ENCODE measurements around the gene GREB1L.
A peak's percentile ranks its signal among the peaks of the same experiment; 100 is the strongest.
"Not testable (repeated sequence)": the region's sequence is repeated elsewhere in the genome, so short reads cannot be mapped to it uniquely, and the experiment has no call there.

GREB1L gene

GRCh38 chr18:21309248-21309647 lies 67.2 kb downstream of the GREB1L start:
- H3K4me3 ChIP-seq (replicated peaks in 1 of 2; ENCODE audit: low read depth in 2 of 2, low read length in 2 of 2), result no peak overlapping the region
- TF ChIP-seq CTCF (IDR thresholded peaks at IDR 0.05; ENCODE audit: low read depth, low read length), result no peak
- DNase-seq (ENCODE audit: low read depth in 2 of 2), result no peak

- not testable (repeated sequence) for H3K4me3 ChIP-seq (replicated peaks in 1 of 2; ENCODE audit: low read depth in 2 of 2, low read length in 2 of 2)
Observed at GRCh38 chr18:21311980-21312379, 69.9 kb downstream of the GREB1L start.

GRCh38 chr18:21313576-21313975 lies 71.5 kb downstream of the GREB1L start:
- TF ChIP-seq CTCF (IDR thresholded peaks at IDR 0.05; ENCODE audit: low read depth, low read length), result no peak
- peak in 1 of 2 donors; percentile 10 for DNase-seq (ENCODE audit: low read depth in 2 of 2)
- no peak overlapping the region for H3K4me3 ChIP-seq (replicated peaks in 1 of 2; ENCODE audit: low read depth in 2 of 2, low read length in 2 of 2)

More at GRCh38 chr18:21311980-21312379, 69.9 kb downstream of the GREB1L start:
- DNase-seq (ENCODE audit: low read depth in 2 of 2), result not testable (repeated sequence)

GRCh38 chr18:21314724-21315123 lies 72.7 kb downstream of the GREB1L start:
- TF ChIP-seq CTCF (IDR thresholded peaks at IDR 0.05; ENCODE audit: low read depth, low read length), result no peak
- H3K4me3 ChIP-seq (replicated peaks in 1 of 2; ENCODE audit: low read depth in 2 of 2, low read length in 2 of 2), result no peak overlapping the region
- no peak for DNase-seq (ENCODE audit: low read depth in 2 of 2)

- H3K4me3 ChIP-seq (replicated peaks in 1 of 2; ENCODE audit: low read depth in 2 of 2, low read length in 2 of 2); DNase-seq (ENCODE audit: low read depth in 2 of 2): not testable (repeated sequence)
Observed at GRCh38 chr18:21315126-21315525, 73.1 kb downstream of the GREB1L start.

- H3K4me3 ChIP-seq (replicated peaks in 1 of 2; ENCODE audit: low read depth in 2 of 2, low read length in 2 of 2), result no peak overlapping the region
- no peak for TF ChIP-seq CTCF (IDR thresholded peaks at IDR 0.05; ENCODE audit: low read depth, low read length)
- DNase-seq (ENCODE audit: low read depth in 2 of 2), result no peak
Observed at GRCh38 chr18:21315741-21316197, 73.7 kb downstream of the GREB1L start.

GRCh38 chr18:21316296-21316695 lies 74.3 kb downstream of the GREB1L start:
- TF ChIP-seq CTCF (IDR thresholded peaks at IDR 0.05; ENCODE audit: low read depth, low read length), result no peak
- no peak for DNase-seq (ENCODE audit: low read depth in 2 of 2)
- no peak overlapping the region for H3K4me3 ChIP-seq (replicated peaks in 1 of 2; ENCODE audit: low read depth in 2 of 2, low read length in 2 of 2)

GRCh38 chr18:21321711-21322110 lies 79.7 kb downstream of the GREB1L start:
- TF ChIP-seq CTCF (IDR thresholded peaks at IDR 0.05; ENCODE audit: low read depth, low read length), result no peak
- DNase-seq (ENCODE audit: low read depth in 2 of 2), result no peak
- H3K4me3 ChIP-seq (replicated peaks in 1 of 2; ENCODE audit: low read depth in 2 of 2, low read length in 2 of 2), result no peak overlapping the region
